GM12873 (cell line): ENCODE measurements around the gene MTERF2.

Experiments
- TF ChIP-seq, protein P1 (sequence below): IDR thresholded peaks from 2 replicates; pipeline ENCODE4 v1.5.1; 2012; ENCODE audit warnings: low read depth, mild to moderate bottlenecking, moderate library complexity, low read length, control low read depth; ENCODE audit not compliant: insufficient read depth; ENCODE audit errors: missing control alignments

The MTERF2 gene

DNA sequence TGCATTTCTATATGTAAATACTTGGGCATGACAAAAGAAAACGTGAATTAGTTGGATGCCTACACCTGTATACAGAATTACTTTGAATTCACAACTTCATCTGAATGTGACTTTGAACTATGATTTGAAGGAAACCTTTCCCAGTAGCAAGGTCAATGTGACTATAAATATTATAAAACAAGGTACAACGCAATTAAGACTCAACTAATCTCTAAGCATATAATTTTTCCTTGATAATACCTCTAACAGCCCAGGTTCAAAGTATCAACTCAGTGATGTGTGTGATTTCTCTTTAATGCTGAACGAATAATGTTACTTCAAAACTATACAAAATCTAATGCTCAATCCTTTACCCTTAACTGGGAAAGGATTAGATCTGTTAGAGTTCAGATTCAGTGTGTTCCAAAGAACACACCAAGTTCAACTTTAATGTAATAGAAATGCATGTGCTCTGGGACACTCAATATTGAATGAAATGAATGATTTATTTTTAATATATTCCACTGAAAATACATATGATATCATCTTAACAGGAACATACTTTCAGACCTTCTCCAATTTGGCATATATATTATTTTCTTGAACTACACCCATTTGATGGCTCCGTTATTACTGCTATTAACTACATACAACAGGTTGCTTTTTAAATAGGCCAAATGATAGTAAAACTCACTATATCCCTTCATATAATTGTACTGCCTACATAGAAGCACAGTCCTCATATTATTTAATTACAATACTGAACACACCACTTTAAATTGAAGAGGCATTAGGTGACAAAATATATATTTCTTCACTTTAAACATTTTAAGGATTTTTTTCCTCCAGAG, 40.1 kb upstream of the MTERF2 start:
- TF ChIP-seq, protein P1, sequence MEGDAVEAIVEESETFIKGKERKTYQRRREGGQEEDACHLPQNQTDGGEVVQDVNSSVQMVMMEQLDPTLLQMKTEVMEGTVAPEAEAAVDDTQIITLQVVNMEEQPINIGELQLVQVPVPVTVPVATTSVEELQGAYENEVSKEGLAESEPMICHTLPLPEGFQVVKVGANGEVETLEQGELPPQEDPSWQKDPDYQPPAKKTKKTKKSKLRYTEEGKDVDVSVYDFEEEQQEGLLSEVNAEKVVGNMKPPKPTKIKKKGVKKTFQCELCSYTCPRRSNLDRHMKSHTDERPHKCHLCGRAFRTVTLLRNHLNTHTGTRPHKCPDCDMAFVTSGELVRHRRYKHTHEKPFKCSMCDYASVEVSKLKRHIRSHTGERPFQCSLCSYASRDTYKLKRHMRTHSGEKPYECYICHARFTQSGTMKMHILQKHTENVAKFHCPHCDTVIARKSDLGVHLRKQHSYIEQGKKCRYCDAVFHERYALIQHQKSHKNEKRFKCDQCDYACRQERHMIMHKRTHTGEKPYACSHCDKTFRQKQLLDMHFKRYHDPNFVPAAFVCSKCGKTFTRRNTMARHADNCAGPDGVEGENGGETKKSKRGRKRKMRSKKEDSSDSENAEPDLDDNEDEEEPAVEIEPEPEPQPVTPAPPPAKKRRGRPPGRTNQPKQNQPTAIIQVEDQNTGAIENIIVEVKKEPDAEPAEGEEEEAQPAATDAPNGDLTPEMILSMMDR: no peak

DNA sequence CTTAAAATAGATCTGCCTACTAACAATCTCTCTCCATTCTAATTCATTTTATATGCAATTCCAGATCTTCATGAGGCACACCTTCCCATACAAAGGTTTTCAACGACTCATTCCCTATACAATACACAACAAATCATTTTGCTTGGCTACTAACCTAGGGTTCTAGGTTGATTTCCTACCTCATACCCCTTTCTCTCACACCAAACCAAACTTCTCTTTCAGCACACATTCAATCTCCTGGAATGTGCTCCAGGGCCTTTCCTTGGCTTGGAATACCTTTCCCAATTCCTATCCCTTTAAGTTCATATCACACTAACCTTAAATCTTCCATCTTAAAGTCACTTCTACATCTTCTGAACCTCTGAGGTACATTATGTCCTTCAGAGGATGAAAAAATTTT, 38.7 kb upstream of the MTERF2 start:
- TF ChIP-seq, protein P1: no peak

DNA sequence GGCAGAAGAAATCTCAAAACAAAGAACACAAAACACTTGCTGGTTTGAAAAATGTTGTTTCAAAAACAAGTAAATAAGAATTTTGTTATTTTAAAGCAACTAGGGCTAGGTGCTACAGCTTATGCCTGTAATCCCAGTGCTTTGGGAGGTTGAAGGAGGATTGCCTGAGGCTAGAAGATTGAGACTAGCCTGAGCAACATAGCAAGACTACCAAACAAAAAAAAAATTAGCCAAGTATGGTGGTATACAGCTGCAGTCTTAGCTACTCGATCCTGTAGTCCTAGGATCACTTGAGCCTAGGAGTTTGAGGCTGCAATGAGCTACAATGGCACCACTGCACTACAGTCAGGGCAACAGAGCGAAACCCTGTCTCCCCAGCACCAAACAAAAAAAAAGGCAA, 32.6 kb upstream of the MTERF2 start:
- TF ChIP-seq, protein P1: no peak

DNA sequence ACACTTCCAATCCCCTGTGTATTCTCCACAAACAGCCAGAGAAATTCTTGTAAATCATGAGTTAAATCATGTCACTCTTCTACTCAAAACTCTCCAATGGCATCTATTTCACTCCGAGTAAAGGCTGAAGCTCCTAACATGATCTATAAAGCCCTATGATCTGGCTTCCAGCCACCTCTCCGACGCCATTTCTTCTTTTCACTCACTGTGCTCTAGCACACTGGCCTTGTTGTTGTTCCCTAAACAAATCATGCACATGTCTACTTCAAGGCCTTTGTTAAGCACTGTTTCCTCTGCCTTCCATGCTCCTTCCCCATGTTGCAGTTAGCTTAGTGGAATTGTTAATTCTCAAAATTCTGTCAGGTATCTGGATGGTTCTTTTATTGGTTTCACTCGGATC, 30.1 kb upstream of the MTERF2 start:
- TF ChIP-seq, protein P1: no peak

DNA sequence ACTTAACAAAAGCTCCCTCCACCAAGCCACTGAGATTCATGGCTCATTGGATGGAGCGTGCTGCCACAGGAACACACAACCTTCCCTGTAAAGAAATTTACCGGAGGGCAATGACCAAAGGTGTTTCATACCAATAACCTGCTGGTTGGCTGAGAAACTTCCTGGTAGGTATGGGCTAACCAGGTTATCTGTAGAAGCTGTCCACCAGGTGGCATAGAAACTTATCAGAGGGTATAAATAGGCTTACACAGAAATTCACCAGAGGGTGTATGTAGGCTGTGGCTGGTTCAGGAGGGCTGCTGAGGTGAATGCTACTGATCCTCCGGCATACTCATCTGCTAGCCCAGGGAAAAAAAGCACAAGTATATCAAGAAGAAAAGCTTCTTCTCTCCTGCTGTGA, 27.1 kb upstream of the MTERF2 start:
- TF ChIP-seq, protein P1: no peak

DNA sequence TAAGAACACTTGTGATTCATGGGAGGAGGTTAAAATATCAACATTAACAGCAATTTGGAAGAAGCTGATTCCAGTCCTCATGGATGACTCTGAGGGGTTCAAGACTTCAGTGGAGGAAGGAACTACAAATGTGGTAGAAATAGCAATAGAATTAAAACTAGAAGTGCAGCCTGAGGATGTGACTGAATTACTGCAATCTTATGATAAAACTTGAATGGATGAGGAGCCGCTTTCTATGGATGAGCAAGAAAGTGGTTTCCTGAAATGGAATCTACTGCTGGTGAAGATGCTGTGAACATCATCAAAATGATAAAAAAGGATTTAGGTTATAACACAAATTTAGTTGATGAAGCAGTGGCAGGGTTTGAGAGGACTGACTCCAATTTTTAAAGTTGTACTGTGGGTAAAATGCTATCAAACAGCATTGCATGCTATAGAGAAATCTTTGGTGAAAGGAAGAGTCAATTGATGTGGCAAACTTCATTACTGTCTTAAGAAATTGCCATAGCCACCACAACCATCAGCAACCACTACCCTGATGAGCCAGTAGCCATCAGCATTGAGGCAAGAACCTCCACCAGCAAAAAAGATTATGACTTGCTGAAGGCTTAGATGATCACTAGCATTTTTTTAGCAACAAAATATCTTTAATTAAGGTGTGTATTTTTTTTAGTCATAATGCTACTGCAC, 25.9 kb upstream of the MTERF2 start:
- TF ChIP-seq, protein P1: no peak

DNA sequence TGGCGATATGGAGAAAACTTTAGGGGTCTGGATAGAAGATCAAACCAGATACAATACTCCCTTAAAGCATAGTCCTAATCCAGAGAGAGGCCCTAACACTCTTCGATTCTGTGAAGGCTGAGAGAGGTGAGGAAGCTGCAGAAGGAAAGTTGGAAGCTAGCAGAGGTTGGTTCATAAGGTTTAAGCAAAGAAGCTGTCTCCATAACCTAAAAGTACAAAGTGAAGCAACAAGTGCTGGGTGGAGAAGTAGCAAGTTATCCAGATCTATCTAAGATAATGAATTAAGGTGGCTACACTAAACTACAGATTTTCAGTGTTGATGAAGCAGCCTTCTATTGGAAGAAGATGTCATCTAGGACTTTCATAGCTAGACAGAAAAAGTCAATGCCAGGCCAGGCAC, 24.6 kb upstream of the MTERF2 start:
- TF ChIP-seq, protein P1: no peak
